HG03460 (cell line): Measurements from ENCODE around the gene ZNF511.

Experiments
- ATAC-seq: cut with Tn5 transposase; IDR thresholded peaks from one replicate; pipeline ENCODE4 v1.9.1; 2021; ENCODE audit not compliant: unreplicated experiment

The ZNF511 gene

DNA sequence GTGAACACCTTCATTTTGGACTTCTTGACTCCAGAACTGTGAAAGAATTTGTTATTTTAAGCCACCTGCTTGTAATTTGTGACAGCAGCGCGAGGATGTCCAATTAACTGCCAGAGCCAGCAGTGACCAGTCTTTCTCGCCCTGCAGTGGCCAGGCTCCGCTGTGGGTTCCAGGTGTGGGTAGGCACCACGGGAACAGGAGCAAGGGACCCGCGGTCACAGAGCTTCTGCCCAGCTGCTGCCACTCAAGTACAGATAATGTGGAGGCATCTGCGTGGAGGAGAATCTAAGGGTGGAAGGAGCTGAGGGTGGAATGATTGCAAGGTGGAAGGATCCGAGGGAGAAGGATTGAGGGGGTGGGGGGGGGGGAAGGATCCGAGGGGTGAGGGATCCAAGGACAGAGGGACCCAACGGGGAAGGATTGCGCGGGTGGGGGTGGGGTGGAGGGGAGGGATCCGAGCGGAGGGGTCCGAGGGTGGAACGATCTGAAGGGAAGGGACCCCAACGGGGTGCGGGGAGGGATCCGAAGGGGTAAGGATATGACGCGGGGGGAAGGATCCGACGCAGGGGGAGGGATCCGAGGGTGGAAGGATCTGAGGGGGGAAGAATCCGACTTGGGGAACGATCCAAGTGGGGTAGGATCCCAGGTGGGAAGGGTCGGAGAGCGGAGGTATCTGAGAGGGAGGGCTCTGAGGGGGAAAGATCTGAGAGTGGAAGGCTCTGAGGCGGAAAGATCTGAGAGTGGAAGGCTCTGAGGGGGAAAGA is 24.4 kb downstream of the ZNF511 start:
- no peak for ATAC-seq

DNA sequence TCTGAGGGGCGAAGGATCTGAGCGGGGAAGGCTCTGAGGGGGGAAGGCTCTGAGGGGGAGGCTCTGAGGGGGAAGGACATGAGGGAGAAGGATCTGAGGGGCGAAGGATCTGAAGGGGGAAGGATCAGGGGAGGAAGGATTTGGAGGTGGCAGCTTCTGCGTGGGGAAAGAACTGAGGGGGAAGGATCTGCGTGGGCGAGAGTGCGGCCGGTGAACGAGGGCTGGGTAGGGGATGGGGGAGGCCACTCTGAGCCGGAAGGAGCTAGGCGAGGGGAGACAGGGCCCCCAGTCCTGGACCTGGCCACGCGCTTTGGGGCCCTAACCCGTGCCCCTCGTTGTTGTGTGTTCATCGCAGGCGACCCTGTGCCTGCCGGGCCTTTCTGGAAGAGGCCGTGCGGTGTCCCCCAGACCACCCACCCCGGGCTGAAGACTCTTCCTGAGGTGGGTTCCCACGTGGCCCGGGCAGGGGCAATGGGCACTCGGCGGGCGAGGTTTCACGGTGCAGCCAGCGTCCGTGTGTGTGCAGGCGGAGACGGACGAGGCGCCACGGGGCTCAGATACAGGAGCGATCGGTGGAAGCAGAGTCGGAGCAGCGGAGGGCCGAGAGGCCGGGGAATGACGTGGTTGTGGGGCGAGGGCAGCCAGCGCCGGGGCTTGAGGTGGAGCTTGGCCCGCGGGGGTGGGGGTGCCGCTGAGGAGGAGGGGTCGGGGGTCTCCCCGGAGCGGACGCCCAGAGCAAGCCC is 26.0 kb downstream of the ZNF511 start:
- no peak for ATAC-seq

DNA sequence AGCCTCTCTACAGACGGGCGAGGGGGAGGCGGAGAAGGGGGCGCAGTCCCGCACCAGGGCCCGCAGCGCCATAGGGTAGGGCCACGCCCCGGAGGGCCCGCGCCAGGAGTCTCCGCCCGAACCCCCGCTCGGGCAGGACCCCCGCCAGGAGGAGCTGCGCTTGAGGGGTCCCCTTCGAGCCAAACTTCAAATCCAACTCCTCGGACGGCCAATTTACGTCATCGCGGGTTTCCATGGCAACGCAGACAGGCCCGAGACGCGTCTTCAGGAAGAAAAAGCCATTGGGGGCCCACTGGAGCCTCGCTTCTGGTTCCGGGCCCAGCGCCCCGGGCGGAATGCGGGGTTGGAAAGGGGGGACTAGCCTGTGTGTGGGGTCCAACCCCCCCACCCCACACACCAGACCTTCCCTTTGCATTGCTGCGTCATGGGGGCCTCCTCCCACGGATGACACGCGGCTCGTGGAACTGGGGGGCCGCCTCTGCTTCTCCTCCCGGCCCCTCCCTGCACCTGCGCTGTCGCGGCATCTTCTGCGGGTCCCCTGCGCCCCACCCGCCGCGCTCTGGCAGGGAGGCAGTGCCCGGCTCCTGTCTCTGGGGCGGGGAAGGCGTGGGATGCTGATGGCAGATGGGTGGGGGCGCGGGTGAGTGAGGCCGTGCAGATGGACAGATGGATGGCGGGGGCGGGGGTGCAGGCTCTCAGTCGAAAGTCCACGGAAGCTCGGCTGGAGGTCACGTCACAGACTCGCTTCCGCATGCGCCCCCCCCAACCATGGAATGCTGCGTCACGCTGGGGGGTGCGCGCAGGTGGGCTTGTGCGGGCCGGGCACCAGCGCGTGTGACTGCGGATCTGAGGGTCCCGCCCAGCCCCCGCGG is 26.8 kb downstream of the ZNF511 start:
- ATAC-seq, result no peak

DNA sequence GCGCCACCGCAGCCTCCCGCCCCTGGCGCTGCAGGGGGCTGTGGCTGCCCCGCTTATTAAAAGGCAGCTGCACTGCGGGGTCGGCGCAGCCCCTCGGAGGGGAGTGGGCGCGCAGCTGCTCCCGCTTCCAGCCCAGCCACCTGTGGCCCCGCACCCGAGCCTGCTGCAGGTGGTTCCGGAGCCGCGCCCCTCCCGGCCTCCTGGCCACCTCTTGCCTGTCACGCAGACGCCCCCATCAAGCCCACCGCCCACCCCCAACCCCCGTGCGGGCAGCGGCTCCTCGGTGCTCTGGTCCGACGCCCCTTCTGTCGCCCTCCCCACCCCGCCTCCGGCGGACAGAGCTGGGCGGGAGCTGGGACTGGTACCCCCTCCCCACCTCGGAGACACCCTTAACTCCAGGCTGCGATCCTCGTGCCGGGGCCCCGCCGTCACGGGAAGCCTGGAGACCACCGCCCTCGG is 27.4 kb downstream of the ZNF511 start:
- ATAC-seq, result no peak

DNA sequence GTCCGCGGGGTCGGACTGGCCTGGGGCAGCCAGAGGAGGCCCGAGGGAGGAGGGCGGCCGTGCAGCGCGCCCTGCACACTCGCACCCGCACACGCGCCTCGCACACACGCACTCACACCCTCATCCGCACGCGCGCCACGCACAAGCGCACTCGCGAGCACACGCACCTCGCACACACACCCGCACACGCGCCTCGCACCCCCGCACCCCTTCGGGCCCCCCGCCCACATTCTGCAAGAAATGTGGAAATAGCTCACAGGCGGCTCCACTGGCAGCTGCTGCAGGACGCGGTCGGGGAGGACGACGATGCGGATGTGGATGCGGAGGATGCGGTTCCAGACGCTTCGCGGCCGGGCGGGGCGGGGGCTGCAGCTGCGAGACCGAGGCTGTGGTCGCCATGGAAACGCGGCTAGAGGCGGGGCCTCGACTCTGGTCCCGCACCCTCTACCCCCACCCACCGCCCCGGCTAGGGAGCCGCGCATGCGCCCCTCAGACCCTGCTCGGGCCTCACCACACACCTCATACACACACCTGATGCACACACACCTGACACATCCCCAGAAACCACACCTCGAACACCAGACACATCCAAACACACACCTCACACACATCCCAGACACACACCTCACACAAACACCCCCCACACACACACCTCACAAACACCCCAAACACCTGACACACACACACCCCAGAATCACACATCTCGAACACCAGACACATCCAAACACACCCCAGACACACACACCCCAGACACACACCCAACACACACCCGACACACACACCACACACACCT is 28.1 kb downstream of the ZNF511 start, which contains the start of gene CALY:
Gene CALY, minus strand, starts transcription at position 320 of the 793 bp plus-strand sequence. CDS start 7,907 bp downstream, outside the sequence.
- ATAC-seq, result no peak

DNA sequence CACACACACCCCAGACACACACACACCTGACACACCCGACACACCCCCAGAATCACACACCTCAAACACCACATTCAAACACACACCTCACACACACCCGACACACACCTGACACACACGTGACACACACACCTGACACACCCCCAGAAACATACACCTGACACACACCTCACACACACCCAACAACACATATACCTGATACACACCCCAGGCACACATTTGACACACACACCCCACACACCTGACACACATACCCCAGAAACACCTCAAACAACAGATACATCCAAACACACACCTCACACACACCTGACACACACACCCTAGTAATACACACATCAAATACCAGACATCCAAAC is 28.6 kb downstream of the ZNF511 start:
- no peak for ATAC-seq

DNA sequence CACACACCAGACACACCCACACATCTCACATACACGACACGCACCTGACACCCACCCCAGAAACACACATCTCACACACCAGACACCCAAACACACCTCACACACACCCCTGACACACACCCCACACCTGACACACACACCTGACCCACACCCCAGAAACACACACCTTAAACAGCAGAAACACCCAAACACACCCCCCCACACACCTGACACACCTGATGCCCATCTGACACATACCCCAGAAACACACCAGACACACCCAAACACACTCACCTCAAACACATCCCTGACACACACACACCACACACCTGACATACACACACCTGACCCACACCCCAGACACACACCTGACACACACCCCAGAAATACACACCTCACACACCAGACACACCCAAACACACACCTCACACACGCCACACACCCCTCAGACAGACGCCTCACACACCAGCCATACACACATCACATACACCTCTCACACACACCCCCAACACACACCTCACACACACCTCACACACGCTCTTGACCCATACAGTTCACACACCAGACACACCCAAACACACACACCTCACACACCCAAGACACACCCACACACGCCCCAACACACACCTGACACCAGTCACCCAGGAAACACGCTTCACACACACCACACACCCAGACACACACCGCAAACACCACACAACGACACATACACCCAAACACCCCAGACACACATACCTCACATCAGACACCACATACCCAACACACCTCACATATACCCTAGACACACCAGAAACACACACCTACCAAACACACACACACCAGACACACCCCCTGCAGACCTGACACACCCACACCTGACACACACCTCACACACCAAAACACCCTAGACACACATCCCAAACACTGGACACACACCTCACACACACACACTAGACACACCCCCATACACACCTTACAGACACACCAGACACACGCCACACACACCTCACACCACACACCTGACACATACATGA is 29.7 kb downstream of the ZNF511 start:
- ATAC-seq, result no peak

DNA sequence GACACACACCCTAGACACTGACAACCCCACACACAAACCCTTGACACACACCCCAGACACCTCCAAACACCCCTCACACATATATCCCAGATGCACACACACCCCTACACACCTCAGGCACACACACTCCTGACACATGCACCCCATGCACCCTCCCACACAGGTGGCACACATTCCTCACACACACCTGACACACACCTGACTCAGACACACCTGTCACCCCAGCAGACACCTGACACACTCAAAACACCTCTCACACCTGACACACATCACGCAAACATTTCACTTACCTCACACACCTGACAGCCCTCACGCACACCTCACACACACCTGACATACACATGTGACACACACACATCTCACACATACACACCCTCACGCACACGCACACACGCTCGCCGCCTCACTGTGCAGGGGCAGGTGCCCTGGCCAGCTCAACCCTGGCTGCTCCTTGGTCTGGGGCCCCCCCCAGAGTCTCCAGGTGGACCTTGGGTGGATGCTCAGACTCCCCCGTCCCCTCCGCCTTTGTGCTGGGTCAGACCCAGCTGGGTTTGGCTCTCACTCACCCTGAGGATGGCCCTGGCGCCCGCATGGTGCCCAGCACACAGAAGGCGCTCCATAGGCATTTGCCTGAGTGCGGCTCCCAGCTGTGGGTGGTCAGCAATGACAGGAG is 31.1 kb downstream of the ZNF511 start:
- ATAC-seq, result no peak

DNA sequence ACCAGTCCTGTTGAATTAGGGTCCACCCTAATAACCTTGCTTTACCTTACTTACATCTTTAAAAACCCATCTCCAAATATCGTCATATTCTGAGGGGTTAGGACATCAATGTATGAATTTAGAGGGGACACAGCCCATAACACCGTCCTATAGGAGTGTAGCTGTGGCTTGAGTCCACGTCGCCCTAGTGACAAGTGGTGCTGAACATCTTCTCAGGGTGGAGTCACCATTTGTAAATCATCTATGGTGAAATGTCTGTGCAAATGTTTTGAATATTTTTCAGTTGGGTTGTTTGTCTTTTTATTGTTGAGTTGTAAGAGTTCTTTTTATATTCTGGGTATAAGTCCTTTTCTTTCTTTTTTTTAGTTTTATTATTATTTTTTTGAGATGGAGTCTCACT is 33.3 kb downstream of the ZNF511 start:
- no peak for ATAC-seq

DNA sequence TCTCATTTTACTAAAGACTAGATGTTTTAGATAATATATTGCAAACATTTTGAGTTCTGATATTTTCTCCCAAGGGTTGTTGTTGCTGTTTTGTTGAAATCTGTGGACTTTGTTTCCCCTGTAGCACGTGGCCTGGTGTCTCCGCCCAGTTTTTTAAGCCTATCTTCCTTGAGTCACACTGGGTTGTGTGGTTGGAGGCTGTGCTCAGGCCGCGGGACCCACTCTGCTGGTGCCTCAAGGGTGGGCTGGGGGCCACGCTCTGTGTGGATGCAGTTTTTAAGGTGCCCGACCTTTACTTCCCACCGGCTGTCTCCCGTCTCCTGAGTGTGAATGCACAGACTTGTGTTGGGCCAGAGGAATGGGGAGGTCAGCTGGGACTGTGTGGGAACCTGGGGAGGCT is 34.2 kb downstream of the ZNF511 start:
- no peak for ATAC-seq

DNA sequence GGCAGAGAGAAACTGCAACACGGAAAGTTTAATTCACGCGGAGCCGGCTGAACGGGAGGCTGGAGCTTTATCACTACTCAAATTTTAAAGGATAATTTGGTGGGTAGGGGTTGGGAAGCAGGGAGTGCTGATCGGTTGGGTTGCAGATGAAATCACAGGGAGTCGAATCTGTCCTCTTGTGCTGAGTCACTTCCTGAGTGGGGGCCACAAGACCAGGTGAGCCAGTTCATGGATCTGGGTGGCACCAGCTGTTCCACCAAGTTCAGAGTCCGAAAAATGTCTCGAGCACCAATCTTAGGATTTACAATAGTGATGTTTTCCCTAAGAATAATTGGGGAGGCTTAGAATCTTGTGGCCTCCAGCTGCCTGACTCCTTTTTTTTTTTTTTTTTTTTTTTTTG is 34.8 kb downstream of the ZNF511 start:
- no peak for ATAC-seq

DNA sequence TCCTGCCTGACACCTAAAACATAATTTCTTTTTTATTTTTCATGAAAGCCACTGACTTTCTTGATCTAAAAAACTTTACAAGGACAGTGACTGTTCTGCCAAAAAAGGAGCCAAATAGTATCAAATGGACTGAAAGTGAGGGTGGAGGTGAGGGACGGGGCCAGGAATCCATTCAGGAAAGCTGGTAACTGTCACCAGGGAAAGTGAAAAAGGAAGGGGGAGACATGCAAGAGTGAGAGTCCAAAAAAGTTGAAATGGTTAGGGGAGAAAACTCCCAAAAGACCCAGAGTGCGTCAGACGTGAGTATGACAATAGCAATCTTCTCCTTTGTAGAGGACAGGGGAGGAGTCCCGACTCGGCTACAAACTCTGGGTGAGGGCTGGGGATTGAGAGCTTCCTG is 35.5 kb downstream of the ZNF511 start:
- ATAC-seq, result no peak

DNA sequence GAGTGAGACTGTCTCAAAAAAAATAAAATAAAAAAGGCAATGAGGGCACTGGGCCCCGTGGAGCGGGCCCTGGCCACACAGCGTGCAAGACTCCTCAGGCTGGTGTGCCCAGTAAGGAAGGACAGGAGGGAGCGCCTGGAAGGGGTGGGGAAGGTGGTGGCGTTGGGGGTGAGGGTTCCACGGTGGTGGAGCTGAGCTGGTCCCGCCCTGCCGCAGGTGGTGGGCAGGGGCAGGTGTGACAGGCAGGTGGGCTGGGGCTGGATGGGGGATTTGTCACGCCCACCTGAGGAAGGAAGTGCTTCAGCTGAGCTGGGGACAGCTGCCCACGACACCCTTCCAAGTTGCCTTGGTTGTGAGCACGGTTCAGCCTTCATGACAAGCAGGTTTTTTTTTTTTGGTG is 37.7 kb downstream of the ZNF511 start:
- no peak for ATAC-seq

DNA sequence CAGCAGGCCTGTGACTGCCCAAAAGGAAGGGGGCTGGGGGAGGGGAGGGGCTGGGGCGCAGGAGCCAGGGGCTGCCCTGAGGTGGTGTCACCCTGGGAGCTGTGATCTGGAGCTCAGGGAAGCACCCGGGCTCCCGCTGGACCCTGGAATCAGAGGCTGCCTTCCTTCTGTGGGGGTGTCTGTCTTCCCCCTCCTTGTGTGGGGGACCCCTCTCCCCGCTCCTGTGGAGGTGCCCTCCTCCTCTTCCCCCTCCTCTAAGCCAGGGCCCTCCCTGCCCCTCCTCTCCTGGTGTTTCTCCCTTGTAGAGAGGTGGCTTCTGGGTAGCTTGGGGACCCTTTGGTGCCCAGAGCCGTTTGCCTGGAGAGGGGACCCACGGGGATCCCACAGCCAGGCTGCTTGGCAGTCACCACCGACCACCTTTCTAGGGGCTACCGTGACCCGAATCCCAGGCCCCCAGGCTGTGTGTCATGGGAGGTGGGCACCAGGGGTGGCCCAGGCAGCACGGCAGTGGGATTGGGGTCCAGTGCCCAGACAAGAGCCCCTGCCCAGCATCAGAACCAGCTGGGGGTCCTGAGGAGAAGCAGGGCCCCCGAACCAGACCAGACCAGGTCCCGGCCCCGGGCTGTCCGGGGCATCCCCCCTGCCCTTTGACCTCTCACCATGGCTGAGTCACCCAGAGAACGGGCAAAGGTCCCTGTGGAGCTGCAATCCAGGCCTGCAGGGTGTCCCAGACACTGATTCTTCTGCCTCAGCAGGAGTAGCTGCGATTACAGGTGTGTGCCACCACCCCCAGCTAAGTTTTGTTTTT is 39.2 kb downstream of the ZNF511 start:
- no peak for ATAC-seq

DNA sequence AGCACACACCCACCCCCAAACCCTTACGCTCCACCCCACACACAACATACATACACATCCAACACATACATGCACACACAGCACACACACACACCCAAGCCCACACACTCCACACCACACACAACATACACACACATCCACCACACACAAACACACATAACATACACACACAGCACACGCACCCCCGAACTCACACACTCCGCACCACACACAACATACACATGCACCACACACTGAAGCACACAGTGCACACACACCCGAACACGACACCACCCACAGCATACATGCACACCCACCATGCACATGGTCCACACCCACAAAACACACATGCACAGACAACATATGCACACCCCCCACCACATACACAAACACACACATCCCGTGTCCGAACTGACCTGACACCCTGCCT is 40.5 kb downstream of the ZNF511 start:
- ATAC-seq, result no peak

DNA sequence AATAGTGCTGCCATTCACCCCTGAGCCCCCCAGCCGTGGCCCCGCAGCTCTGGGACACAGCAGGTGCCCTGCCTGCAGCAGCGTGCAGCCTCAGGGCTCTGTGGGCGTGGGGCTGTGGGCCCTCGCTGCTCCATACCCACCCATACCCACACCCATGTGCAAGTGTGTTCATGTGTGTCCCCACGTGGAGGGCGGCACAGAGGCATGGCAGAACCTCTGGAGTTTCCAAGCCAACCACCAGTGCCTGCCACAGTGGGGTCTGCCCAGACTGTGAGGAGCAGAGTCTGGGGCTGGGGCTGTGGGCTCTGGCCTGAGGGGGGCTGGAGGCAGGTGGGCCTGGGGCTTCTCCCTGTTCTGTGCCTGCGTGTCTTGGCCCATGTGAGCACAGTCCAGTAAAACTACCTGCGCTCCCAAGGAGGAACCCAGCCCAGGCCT is 40.9 kb downstream of the ZNF511 start:
- ATAC-seq, result no peak

DNA sequence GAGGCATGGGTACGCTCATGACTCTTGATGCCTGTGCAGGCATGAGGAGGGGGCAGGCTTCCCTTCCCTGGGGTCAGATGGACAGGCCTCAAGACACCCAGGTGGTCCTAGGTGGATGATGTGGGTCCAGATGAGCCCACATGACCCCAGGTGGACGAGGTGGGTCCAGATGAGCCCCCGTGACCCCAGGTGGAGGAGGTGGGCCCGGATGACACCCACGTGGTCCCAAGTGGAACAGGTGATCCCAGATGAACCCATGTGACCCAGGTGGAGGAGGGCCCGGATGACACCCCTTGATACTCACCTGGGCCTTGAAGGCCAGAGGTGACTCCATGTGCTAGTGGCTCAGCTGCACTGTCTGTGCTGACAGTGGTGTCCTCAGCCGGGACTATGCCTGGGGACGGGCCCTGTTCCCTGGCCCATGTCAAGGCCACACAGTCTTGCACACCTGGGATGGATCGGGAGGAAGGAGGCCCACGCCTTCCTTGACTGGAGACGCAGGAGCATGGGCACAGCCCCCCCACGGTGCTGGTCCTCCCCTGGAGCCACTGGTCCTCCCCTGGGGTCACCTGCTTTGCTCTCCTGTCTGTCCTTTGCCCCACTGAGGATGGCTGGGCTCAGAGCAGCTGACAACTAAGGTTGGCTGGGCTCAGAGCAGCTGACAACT is 41.7 kb downstream of the ZNF511 start:
- no peak for ATAC-seq

DNA sequence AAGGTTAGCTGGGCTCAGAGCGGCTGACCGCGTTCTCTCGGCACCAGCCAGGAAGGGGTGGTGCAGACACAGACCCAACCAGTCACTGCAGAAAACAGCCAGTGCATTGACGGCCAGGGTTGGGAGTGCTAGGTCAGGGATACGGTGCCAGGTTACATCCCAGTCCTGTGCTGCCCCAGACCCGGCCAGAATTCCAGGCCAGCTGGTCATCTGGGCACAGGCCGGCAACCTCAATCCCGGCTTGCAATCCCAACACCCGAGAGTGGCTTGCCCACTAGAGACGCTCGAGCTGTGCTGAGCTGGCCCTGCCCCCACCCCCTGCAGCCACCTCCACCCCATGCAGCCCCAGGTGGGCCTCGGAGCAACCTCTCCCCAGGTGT is 42.2 kb downstream of the ZNF511 start:
- no peak for ATAC-seq
